ENCODE measurements around the gene INF2. TPM values are rescaled to one million over a fixed set of nuclear protein-coding genes. Genes with fewer than 3 reads are reported as not detected.

Gene INF2
- total and polyA plus RNA-seq, 2 donors (not counting 3 experiments of a cell fraction or from before 2014, with no cell fraction given), result 55.3 to 124 TPM

- no peaks in the 10 kb centered on the region for H3K36me3 ChIP-seq (ENCODE audit: control insufficient read depth in 2 of 2, extremely low read depth in 1 of 2, insufficient read depth in 2 of 2, low read length in 2 of 2)
- no peaks in the 10 kb centered on the region for H3K9me1 ChIP-seq (replicated peaks; ENCODE audit: control insufficient read depth, extremely low read depth, insufficient read depth, low read length)
- H3K9ac ChIP-seq (replicated peaks; ENCODE audit: extremely low read depth, insufficient read depth, low read length), result no peak overlapping the region
- no peaks in the 10 kb centered on the region for H3K79me2 ChIP-seq (ENCODE audit: control insufficient read depth, insufficient read depth, low read length)
- DNase-seq (ENCODE audit: low read depth, low spot score) (no peak), FAIRE-seq (no peak)
- H3K27me3 ChIP-seq (ENCODE audit: control insufficient read depth in 2 of 2, insufficient read depth in 2 of 2, low read length in 2 of 2), result no peaks in the 10 kb centered on the region
- no peaks in the 10 kb centered on the region for H3K4me1 ChIP-seq (ENCODE audit: control insufficient read depth, extremely low read depth, insufficient read depth, low read length)
- ChIA-PET CTCF (interaction anchor here (1.0 to 2.5 kb wide), 2 partner anchors 10 to 21 kb away, joined by 3 to 9 read pairs; no protein-coding TSS in a partner anchor), POLR2A (no interaction called here)
- H3K27ac ChIP-seq (ENCODE audit: insufficient read depth, low read depth, low read length), result no peak overlapping the region
- H4K20me1 ChIP-seq (replicated peaks; ENCODE audit: control insufficient read depth, extremely low read depth, insufficient read depth, low read length), result no peaks in the 10 kb centered on the region
- dilution Hi-C loops (cut with MboI; ENCODE audit: extremely low pct_ligation_motif_present, low sequenced_read_pairs) (no loop called here), intact Hi-C loops (cut with micrococcal nuclease) (no loop called here)
- H3K4me3 ChIP-seq (replicated peaks in 1 of 3; ENCODE audit: insufficient read depth in 1 of 3, low read depth in 1 of 3, low read length in 3 of 3), result no peak overlapping the region
- no peaks in the 10 kb centered on the region for H3K9me3 ChIP-seq (replicated peaks; ENCODE audit: control insufficient read depth, insufficient read depth, low read length)
- no peak overlapping the region for H2AFZ ChIP-seq (ENCODE audit: low read depth, low read length)
- no peak for TF ChIP-seq EZH2 (IDR thresholded peaks at IDR 0.05; ENCODE audit: borderline replicate concordance, low read depth, low read length, severe bottlenecking)
- TF ChIP-seq MYC (IDR thresholded peaks at IDR 0.05; ENCODE audit: low read depth, low read length), result no peak
- TF ChIP-seq MAX (IDR thresholded peaks at IDR 0.05; ENCODE audit: insufficient read depth, insufficient read length), result no peak
- TF ChIP-seq FOS (IDR thresholded peaks at IDR 0.05; ENCODE audit: borderline replicate concordance, insufficient read depth, low read length), result no peak
- no peak for TF ChIP-seq CTCF (IDR thresholded peaks at IDR 0.05; ENCODE audit: extremely low read depth in 1 of 2, insufficient read depth in 1 of 2, low read depth in 1 of 2, low read length in 2 of 2)
- TF ChIP-seq GATA2 (IDR thresholded peaks at IDR 0.05; ENCODE audit: insufficient read depth, insufficient read length, low read depth, low read length), result no peak
- TF ChIP-seq POLR2AphosphoS5 (IDR thresholded peaks at IDR 0.05; ENCODE audit: insufficient read depth, low read depth, low read length), result no peak
- no peak for TF ChIP-seq JUN (IDR thresholded peaks at IDR 0.05; ENCODE audit: borderline replicate concordance, insufficient read depth, insufficient read length, low read depth)
- no peak for TF ChIP-seq POLR2A (IDR thresholded peaks at IDR 0.05; ENCODE audit: low read depth, low read length)
- BruUV-seq (replicated peaks), result no TSS peak
- no peak overlapping the region for H3K4me2 ChIP-seq (ENCODE audit: insufficient read depth, low read length)
Measured at GRCh38 chr14:104659764-104660523, 29.5 kb upstream of the INF2 start.

Data from endothelial cell of umbilical vein (primary cell).